BJ (cell line): ENCODE measurements around the gene MYO7A. TPM values are rescaled to one million over a fixed set of nuclear protein-coding genes. Genes with fewer than 3 reads are reported as not detected.

Experiments
- CTCF ChIA-PET: fragments of 350-600 bp; formaldehyde crosslinking; extraction: SDS; loops from one replicate; lab custom pipeline; 2021; ENCODE audit warnings: antibody characterized with exemption, inconsistent platforms; lab: Yijun Ruan, JAX
- POLR2A ChIA-PET: fragments of 300-600 bp; sonication (Branson Sonifier 250); formaldehyde crosslinking; extraction: SDS; loops from one replicate; lab custom pipeline; 2021; ENCODE audit warnings: antibody characterized with exemption; lab: Charles Lee
- DNase-seq: peaks from one replicate; pipeline ENCODE4 v3.0.0-alpha.2; 2011; ENCODE audit warnings: low read depth
- H3K27me3 ChIP-seq: 2 replicates; pipeline ENCODE4 v1.6.0; 2011; ENCODE audit warnings: low read length; ENCODE audit not compliant: control insufficient read depth, insufficient read depth
- H3K36me3 ChIP-seq: 2 replicates; pipeline ENCODE4 v1.5.1; 2011; ENCODE audit warnings: low read length; ENCODE audit not compliant: control insufficient read depth, insufficient read depth
- H3K4me3 ChIP-seq: 2 replicates; pipeline ENCODE4 v1.5.1; 2011; ENCODE audit warnings: low read depth, mild to moderate bottlenecking, control low read depth, low read length
- CTCF ChIP-seq: IDR thresholded peaks from 2 replicates; pipeline ENCODE4 v1.5.1; 2011; ENCODE audit warnings: low read depth, mild to moderate bottlenecking, control low read depth, inconsistent platforms, low read length, moderate library complexity; ENCODE audit not compliant: insufficient read depth
- polyA plus RNA-seq: library from polyadenylated mRNA; depleted of rRNA; stranded (reverse); fragments of >200 nt; gene quantifications from 2 replicates; pipeline ENCODE4 v1.2.3, GENCODE V29; 2011

Gene MYO7A
- polyA plus RNA-seq, 1 experiment: 0.01 TPM

GRCh38 chr11:77188633-77189491, 60.8 kb downstream of the MYO7A start:
- H3K36me3 ChIP-seq: no peaks in the 10 kb centered on the region
- no peak for DNase-seq
- no peak for TF ChIP-seq CTCF
- no peak overlapping the region for H3K4me3 ChIP-seq
- CTCF ChIA-PET: interaction anchor here (0.6 to 10.7 kb wide), 30 partner anchors 9 to 468 kb away, joined by 3 to 167 read pairs (median 5); partner anchors contain the start of gene MYO7A
- POLR2A ChIA-PET: no interaction called here
- H3K27me3 ChIP-seq: peaks cover 4% of the 10 kb centered on the region

- CTCF ChIA-PET: interaction anchor here (0.6 to 10.7 kb wide), 16 partner anchors 10 to 469 kb away, joined by 3 to 167 read pairs (median 6); partner anchors contain the start of gene MYO7A
- TF ChIP-seq CTCF: no peak
- POLR2A ChIA-PET: no interaction called here
- DNase-seq: no peak
- no peaks in the 10 kb centered on the region for H3K36me3 ChIP-seq
- no peaks in the 10 kb centered on the region; the same call in 1 of the 2 replicates for H3K27me3 ChIP-seq
- no peak overlapping the region for H3K4me3 ChIP-seq
Observed at GRCh38 chr11:77189588-77190210, 61.7 kb downstream of the MYO7A start.

GRCh38 chr11:77190331-77191075, 62.5 kb downstream of the MYO7A start:
- no peak for TF ChIP-seq CTCF
- CTCF ChIA-PET: interaction anchor here (0.6 to 10.7 kb wide), 6 partner anchors 15 to 358 kb away, joined by 4 to 167 read pairs (median 10); partner anchors contain the start of gene MYO7A
- no peak for DNase-seq
- Histone ChIP-seq H3K4me3 (no peak overlapping the region), H3K27me3 (no peaks in the 10 kb centered on the region; the same call in 1 of the 2 replicates), H3K36me3 (no peaks in the 10 kb centered on the region)
- POLR2A ChIA-PET: no interaction called here

GRCh38 chr11:77191429-77191822, 63.4 kb downstream of the MYO7A start:
- H3K27me3 ChIP-seq: no peaks in the 10 kb centered on the region; the same call in 1 of the 2 replicates
- DNase-seq: no peak
- no peaks in the 10 kb centered on the region for H3K36me3 ChIP-seq
- H3K4me3 ChIP-seq: no peak overlapping the region
- ChIA-PET POLR2A (no interaction called here), CTCF (interaction anchor here (1.7 to 10.7 kb wide), 2 partner anchors 61 to 357 kb away, joined by 5 to 167 read pairs; partner anchors contain the start of gene MYO7A)
- no peak for TF ChIP-seq CTCF
